ENCODE data around the gene ADGRD1.
"Not testable (repeated sequence)": the region's sequence is repeated elsewhere in the genome, so short reads cannot be mapped to it uniquely, and the experiment has no call there.

ADGRD1 gene

DNA sequence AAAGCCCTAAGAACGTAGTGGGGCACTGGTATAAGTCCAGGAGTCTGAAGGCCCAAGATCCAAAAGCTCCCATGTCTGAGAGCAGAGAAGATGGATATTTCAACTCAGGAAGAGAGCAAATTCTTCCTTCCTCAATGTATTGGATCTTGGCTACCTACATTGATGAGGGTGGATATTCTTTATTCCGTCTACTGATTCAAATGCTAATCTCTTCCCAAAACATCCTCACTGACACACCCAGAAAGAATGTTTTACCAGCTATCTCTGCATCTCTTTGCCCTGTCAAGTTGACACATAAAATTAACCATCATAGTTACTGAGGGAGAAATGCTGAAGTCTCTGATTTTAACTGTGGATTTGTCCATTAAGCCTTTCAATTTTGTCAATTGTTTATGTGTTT lies 16.6 kb upstream of the ADGRD1 start:
- no peaks in the 10 kb centered on the region for H3K79me2 ChIP-seq (ENCODE audit: insufficient read depth, low read length)
- ATAC-seq (ENCODE audit: insufficient read depth, low read depth), result no peak

DNA sequence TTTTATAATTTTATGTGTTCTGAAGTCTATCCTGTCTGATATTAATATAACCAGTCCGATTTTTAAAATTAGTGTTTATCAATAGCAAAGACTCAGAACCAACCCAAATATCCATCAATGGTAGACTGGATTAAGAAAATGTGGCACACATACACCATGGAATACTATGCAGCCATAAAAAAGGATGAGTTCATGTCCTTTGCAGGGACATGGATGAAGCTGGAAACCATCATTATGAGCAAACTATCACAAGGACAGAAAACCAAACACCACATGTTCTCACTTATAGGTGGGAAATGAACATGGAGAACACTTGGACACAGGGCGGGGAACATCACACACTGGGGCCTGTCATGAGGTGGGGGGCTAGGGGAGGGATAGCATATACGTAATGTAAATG lies 16.2 kb upstream of the ADGRD1 start:
- not testable (repeated sequence) for H3K9ac ChIP-seq (ENCODE audit: low read depth, low read length); H2AFZ ChIP-seq (ENCODE audit: low read depth, low read length); H3K27me3 ChIP-seq (ENCODE audit: insufficient read depth, low read length, poor library complexity); H3K4me1 ChIP-seq (ENCODE audit: insufficient read depth, low read length); H3K4me3 ChIP-seq (ENCODE audit: low read depth in 1 of 2, low read length in 2 of 2); ATAC-seq (ENCODE audit: insufficient read depth, low read depth); H3K4me2 ChIP-seq (ENCODE audit: insufficient read depth, low read length); H3K27ac ChIP-seq (ENCODE audit: low read length); DNase-seq; H3K79me2 ChIP-seq (ENCODE audit: insufficient read depth, low read length); H4K20me1 ChIP-seq (ENCODE audit: insufficient read depth, low read length); H3K36me3 ChIP-seq (ENCODE audit: insufficient read depth, low read length); H3K9me3 ChIP-seq (ENCODE audit: insufficient read depth, low read length, severe bottlenecking)

More for the DNA sequence above, 16.6 kb upstream of the ADGRD1 start:
- Histone ChIP-seq H3K4me3 (ENCODE audit: low read depth in 1 of 2, low read length in 2 of 2) (no peak overlapping the region), H3K9me3 (ENCODE audit: insufficient read depth, low read length, severe bottlenecking) (no peaks in the 10 kb centered on the region), H3K4me2 (ENCODE audit: insufficient read depth, low read length) (no peak overlapping the region), H3K27ac (ENCODE audit: low read length) (no peak overlapping the region), H3K9ac (ENCODE audit: low read depth, low read length) (no peak overlapping the region), H3K36me3 (ENCODE audit: insufficient read depth, low read length) (no peaks in the 10 kb centered on the region), H3K4me1 (ENCODE audit: insufficient read depth, low read length) (no peaks in the 10 kb centered on the region), H4K20me1 (ENCODE audit: insufficient read depth, low read length) (no peaks in the 10 kb centered on the region), H2AFZ (ENCODE audit: low read depth, low read length) (no peak overlapping the region), H3K27me3 (ENCODE audit: insufficient read depth, low read length, poor library complexity) (no peaks in the 10 kb centered on the region)
- DNase-seq, result no peak
- no peak for TF ChIP-seq EZH2 (IDR thresholded peaks at IDR 0.05; ENCODE audit: borderline replicate concordance, low read depth, low read length, severe bottlenecking)
- TF ChIP-seq, protein P1, sequence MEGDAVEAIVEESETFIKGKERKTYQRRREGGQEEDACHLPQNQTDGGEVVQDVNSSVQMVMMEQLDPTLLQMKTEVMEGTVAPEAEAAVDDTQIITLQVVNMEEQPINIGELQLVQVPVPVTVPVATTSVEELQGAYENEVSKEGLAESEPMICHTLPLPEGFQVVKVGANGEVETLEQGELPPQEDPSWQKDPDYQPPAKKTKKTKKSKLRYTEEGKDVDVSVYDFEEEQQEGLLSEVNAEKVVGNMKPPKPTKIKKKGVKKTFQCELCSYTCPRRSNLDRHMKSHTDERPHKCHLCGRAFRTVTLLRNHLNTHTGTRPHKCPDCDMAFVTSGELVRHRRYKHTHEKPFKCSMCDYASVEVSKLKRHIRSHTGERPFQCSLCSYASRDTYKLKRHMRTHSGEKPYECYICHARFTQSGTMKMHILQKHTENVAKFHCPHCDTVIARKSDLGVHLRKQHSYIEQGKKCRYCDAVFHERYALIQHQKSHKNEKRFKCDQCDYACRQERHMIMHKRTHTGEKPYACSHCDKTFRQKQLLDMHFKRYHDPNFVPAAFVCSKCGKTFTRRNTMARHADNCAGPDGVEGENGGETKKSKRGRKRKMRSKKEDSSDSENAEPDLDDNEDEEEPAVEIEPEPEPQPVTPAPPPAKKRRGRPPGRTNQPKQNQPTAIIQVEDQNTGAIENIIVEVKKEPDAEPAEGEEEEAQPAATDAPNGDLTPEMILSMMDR (IDR thresholded peaks at IDR 0.05; ENCODE audit: borderline replicate concordance, extremely low read depth, low read length, poor library complexity, severe bottlenecking), result no peak

DNA sequence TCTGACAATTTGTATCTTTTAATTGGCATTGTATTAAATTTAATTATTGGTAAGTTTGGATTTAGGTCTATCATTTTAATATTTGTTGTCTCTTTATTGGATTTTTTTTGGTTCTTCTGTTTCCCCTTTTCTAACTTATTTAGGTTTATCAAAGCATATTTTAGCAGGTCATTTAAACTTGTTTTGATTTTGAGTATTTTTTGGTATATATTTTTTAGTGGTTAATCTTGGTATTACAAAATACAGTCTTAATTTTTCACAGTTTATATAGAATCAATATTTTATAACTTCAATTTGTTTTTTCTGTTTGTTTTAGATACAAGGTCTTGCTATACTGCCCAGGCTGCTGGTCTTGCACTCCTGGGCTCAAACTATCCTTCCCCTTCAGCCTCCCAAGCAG lies 15.5 kb upstream of the ADGRD1 start:
- no peaks in the 10 kb centered on the region for H3K36me3 ChIP-seq (ENCODE audit: insufficient read depth, low read length)
- DNase-seq (no peak), ATAC-seq (ENCODE audit: insufficient read depth, low read depth) (no peak)
- H3K27me3 ChIP-seq (ENCODE audit: insufficient read depth, low read length, poor library complexity), result no peaks in the 10 kb centered on the region
- no peak overlapping the region for H3K9ac ChIP-seq (ENCODE audit: low read depth, low read length)
- H3K79me2 ChIP-seq (ENCODE audit: insufficient read depth, low read length), result no peaks in the 10 kb centered on the region
- no peak overlapping the region for H3K27ac ChIP-seq (ENCODE audit: low read length)
- no peaks in the 10 kb centered on the region for H3K4me1 ChIP-seq (ENCODE audit: insufficient read depth, low read length)
- H3K4me2 ChIP-seq (ENCODE audit: insufficient read depth, low read length), result no peak overlapping the region
- no peak overlapping the region for H3K4me3 ChIP-seq (ENCODE audit: low read depth in 1 of 2, low read length in 2 of 2)
- H2AFZ ChIP-seq (ENCODE audit: low read depth, low read length), result no peak overlapping the region
- no peaks in the 10 kb centered on the region for H4K20me1 ChIP-seq (ENCODE audit: insufficient read depth, low read length)
- no peak for TF ChIP-seq EZH2 (IDR thresholded peaks at IDR 0.05; ENCODE audit: borderline replicate concordance, low read depth, low read length, severe bottlenecking)
- TF ChIP-seq, protein P1 (IDR thresholded peaks at IDR 0.05; ENCODE audit: borderline replicate concordance, extremely low read depth, low read length, poor library complexity, severe bottlenecking), result no peak
- no peaks in the 10 kb centered on the region for H3K9me3 ChIP-seq (ENCODE audit: insufficient read depth, low read length, severe bottlenecking)

DNA sequence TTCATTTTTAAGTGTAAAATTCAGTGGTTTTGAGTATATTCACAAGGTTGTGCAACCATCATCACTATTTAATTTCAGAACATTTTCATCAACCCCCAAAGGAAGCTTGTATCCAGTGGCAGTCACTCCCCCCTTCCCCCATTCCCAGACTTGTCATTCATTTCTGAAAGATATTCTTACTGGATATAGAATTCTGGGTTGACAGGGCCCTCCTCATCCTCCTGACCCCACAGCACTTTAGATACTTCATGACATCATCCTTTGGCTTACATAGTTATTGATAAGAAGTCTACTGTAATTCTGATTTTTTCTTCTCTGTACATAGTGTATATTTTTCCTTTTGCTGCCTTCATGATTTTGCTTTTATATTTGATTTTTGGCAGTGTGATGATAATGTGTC lies 8.8 kb upstream of the ADGRD1 start:
- Histone ChIP-seq H3K79me2 (ENCODE audit: insufficient read depth, low read length) (no peaks in the 10 kb centered on the region), H3K36me3 (ENCODE audit: insufficient read depth, low read length) (no peaks in the 10 kb centered on the region), H2AFZ (ENCODE audit: low read depth, low read length) (no peak overlapping the region), H3K27ac (ENCODE audit: low read length) (no peak overlapping the region), H3K4me1 (ENCODE audit: insufficient read depth, low read length) (no peaks in the 10 kb centered on the region), H3K4me3 (ENCODE audit: low read depth in 1 of 2, low read length in 2 of 2) (no peak overlapping the region), H3K4me2 (ENCODE audit: insufficient read depth, low read length) (no peak overlapping the region), H3K27me3 (ENCODE audit: insufficient read depth, low read length, poor library complexity) (no peaks in the 10 kb centered on the region), H3K9ac (ENCODE audit: low read depth, low read length) (no peak overlapping the region), H4K20me1 (ENCODE audit: insufficient read depth, low read length) (no peaks in the 10 kb centered on the region), H3K9me3 (ENCODE audit: insufficient read depth, low read length, severe bottlenecking) (no peaks in the 10 kb centered on the region)
- DNase-seq, result no peak
- TF ChIP-seq, protein P1 (IDR thresholded peaks at IDR 0.05; ENCODE audit: borderline replicate concordance, extremely low read depth, low read length, poor library complexity, severe bottlenecking), result no peak
- TF ChIP-seq EZH2 (IDR thresholded peaks at IDR 0.05; ENCODE audit: borderline replicate concordance, low read depth, low read length, severe bottlenecking), result no peak
- ATAC-seq (ENCODE audit: insufficient read depth, low read depth), result no peak

All from DND-41 (cell line).